HFF-Myc (cell line): ENCODE data around the gene P3H4.

ENCODE experiments used
- DNase-seq: peaks from one replicate; pipeline ENCODE4 v3.0.0-alpha.2; 2011; ENCODE audit warnings: low read depth; ENCODE audit errors: extremely low read depth
- H3K4me3 ChIP-seq: replicated peaks from 2 replicates; pipeline ENCODE4 v1.5.1; 2011; ENCODE audit warnings: low read depth, mild to moderate bottlenecking, control low read depth, low read length
- CTCF ChIP-seq: IDR thresholded peaks from 2 replicates; pipeline ENCODE4 v1.5.1; 2012; ENCODE audit warnings: mild to moderate bottlenecking, low read depth, low read length, control low read depth; ENCODE audit errors: missing control alignments

Gene P3H4

GRCh38 chr17:41786227-41787020 lies 25.3 kb downstream of the P3H4 start, which contains the start of gene JUP:
Gene JUP, minus strand, starts transcription at chr17:41786711. Its CDS starts 14,857 bp downstream, at chr17:41771854.
- peak; percentile 39 for TF ChIP-seq CTCF
- DNase-seq = peak; percentile 93
- peak within 1 kb of the TSS; percentile 51 for H3K4me3 ChIP-seq

GRCh38 chr17:41785859-41786226 lies 25.9 kb downstream of the P3H4 start:
- peak overlapping the region; percentile 51 for H3K4me3 ChIP-seq
- no peak for TF ChIP-seq CTCF
- DNase-seq = no peak

- no peak for TF ChIP-seq CTCF
- DNase-seq = no peak
- H3K4me3 ChIP-seq = peak overlapping the region; percentile 51
Measured at GRCh38 chr17:41785091-41785858, 26.5 kb downstream of the P3H4 start.

GRCh38 chr17:41784207-41784744 lies 27.5 kb downstream of the P3H4 start:
- TF ChIP-seq CTCF = no peak
- DNase-seq = no peak
- H3K4me3 ChIP-seq = no peak overlapping the region

- no peak overlapping the region for H3K4me3 ChIP-seq
- no peak for TF ChIP-seq CTCF
- no peak for DNase-seq
Measured at GRCh38 chr17:41782142-41782541, 29.6 kb downstream of the P3H4 start.

- TF ChIP-seq CTCF = no peak
- DNase-seq = no peak
- H3K4me3 ChIP-seq = no peak overlapping the region
Measured at GRCh38 chr17:41781404-41782110, 30.2 kb downstream of the P3H4 start.
